HCT116 (cell line): Measurements from ENCODE around the gene PTPN23. TPM values are rescaled to one million over a fixed set of nuclear protein-coding genes. Genes with fewer than 3 reads are reported as not detected.

Experiments used
- ATAC-seq: fragments of 200-7000 bp; cut with Tn5 transposase; 2 replicates; pipeline ENCODE4 v1.9.1; 2020; ENCODE audit warnings: mild to moderate bottlenecking, moderate library complexity
- BruUV-seq: library from RNA; stranded (reverse); fragments of 400-500 nt; replicated peaks from 2 replicates; lab custom pipeline; 2021; lab: Mats Ljungman, UMichigan
- CTCF ChIA-PET: fragments of 300-600 bp; sonication (Branson Sonifier 250); formaldehyde crosslinking; loops from one replicate; lab custom pipeline; 2021; ENCODE audit warnings: antibody characterized with exemption; lab: Charles Lee
- POLR2A ChIA-PET: fragments of 300-600, 350-600 bp; sonication (Branson Sonifier 250); formaldehyde crosslinking; loops from one replicate; lab custom pipeline; 2021; ENCODE audit warnings: antibody characterized with exemption; lab: Charles Lee
- RAD21 ChIA-PET, 2 experiments: fragments of 300-600 bp; sonication (Branson Sonifier 250); formaldehyde crosslinking; loops; one replicate each; lab custom pipeline; 2023; ENCODE audit warnings: low total read pairs in 2 of 2; ENCODE audit not compliant: uncharacterized antibody in 2 of 2, unreplicated experiment in 2 of 2, low non-redundant PET in 1 of 2; lab: Charles Lee
- DNase-seq: peaks from one replicate; pipeline ENCODE4 v3.0.0-alpha.2; 2010; ENCODE audit warnings: low read depth, low spot score
- H2AFZ ChIP-seq: fragments of 200-600 bp; shearing (Covaris generic), sonication (generic); 2 replicates; pipeline ENCODE4 v1.6.1; 2017; ENCODE audit warnings: low read depth, mixed run types, mixed read lengths, antibody characterized with exemption, low read length; ENCODE audit not compliant: poor library complexity, severe bottlenecking
- H3K27ac ChIP-seq: 2 replicates; pipeline ENCODE4 v1.5.1; 2012; ENCODE audit warnings: low read depth, low read length
- H3K27me3 ChIP-seq: fragments of 200-600 bp; sonication (generic); 2 replicates; pipeline ENCODE4 v1.6.1; 2016; ENCODE audit warnings: mixed run types, low read length, mixed read lengths; ENCODE audit not compliant: insufficient read depth
- H3K36me3 ChIP-seq, 2 experiments: fragments of 200-500 bp in 1 of 2; fragments of 200-600 bp in 1 of 2; sonication (Bioruptor generic) in 1 of 2; sonication (generic) in 1 of 2; 2 replicates each; pipeline versions ENCODE4 v1.5.1 to v1.6.1; 2014 to 2016; ENCODE audit warnings: low read length in 2 of 2, inconsistent platforms in 1 of 2, mixed read lengths in 1 of 2, mixed run types in 1 of 2; ENCODE audit not compliant: insufficient read depth in 2 of 2, control insufficient read depth in 1 of 2
- H3K4me1 ChIP-seq, 2 experiments: fragments of 200-600 bp in 1 of 2; sonication (generic) in 1 of 2; 2 replicates each; pipeline versions ENCODE4 v1.5.1 to v1.6.1; 2012 to 2017; ENCODE audit warnings: low read length in 2 of 2, inconsistent platforms in 1 of 2, mild to moderate bottlenecking in 1 of 2, mixed read lengths in 1 of 2, mixed run types in 1 of 2, moderate library complexity in 1 of 2; ENCODE audit not compliant: insufficient read depth in 2 of 2, control insufficient read depth in 1 of 2
- H3K4me2 ChIP-seq: fragments of 200-600 bp; sonication (generic); 2 replicates; pipeline ENCODE4 v1.6.1; 2017; ENCODE audit warnings: mixed run types, low read length, mixed read lengths
- H3K4me3 ChIP-seq, 2 experiments: fragments of 200-600 bp in 1 of 2; sonication (generic) in 1 of 2; replicated peaks in 1 of 2; 2 replicates each; pipeline ENCODE4 v1.5.1; 2011 to 2016; ENCODE audit warnings: low read length in 2 of 2, control low read depth in 1 of 2, low read depth in 1 of 2, mild to moderate bottlenecking in 1 of 2, mixed read lengths in 1 of 2, mixed run types in 1 of 2
- H3K79me2 ChIP-seq: fragments of 200-600 bp; sonication (generic); 2 replicates; pipeline ENCODE4 v1.6.1; 2017; ENCODE audit warnings: mild to moderate bottlenecking, mixed run types, low read length, moderate library complexity, mixed read lengths; ENCODE audit not compliant: insufficient read depth
- H3K9ac ChIP-seq: fragments of 200-600 bp; sonication (generic); 2 replicates; pipeline ENCODE4 v1.6.1; 2016; ENCODE audit warnings: low read length, mixed read lengths
- H3K9me2 ChIP-seq: fragments of 200-600 bp; sonication (generic), shearing (Covaris generic); 2 replicates; pipeline ENCODE4 v1.6.1; 2017; ENCODE audit warnings: mixed run types, mild to moderate bottlenecking, moderate library complexity; ENCODE audit not compliant: insufficient read depth
- H3K9me3 ChIP-seq, 2 experiments: fragments of 200-500 bp in 1 of 2; fragments of 200-600 bp in 1 of 2; sonication (Bioruptor generic) in 1 of 2; sonication (generic) in 1 of 2; 2 replicates each; pipeline ENCODE4 v1.6.1; 2014 to 2017; ENCODE audit warnings: low read length in 2 of 2, mixed read lengths in 2 of 2, inconsistent platforms in 1 of 2, low read depth in 1 of 2, mild to moderate bottlenecking in 1 of 2, mixed run types in 1 of 2, moderate library complexity in 1 of 2; ENCODE audit not compliant: control insufficient read depth in 1 of 2, insufficient read depth in 1 of 2
- H4K20me1 ChIP-seq: fragments of 200-600 bp; sonication (generic), shearing (Covaris generic); 2 replicates; pipeline ENCODE4 v1.6.1; 2017; ENCODE audit warnings: mixed run types, mild to moderate bottlenecking, moderate library complexity; ENCODE audit not compliant: insufficient read depth
- ATF3 ChIP-seq: IDR thresholded peaks from 2 replicates; pipeline ENCODE4 v1.6.1; 2012
- CBX3 ChIP-seq: IDR thresholded peaks from 2 replicates; pipeline ENCODE4 v1.6.1; 2012; ENCODE audit warnings: low read depth
- CTCF ChIP-seq, 3 experiments: fragments of 200-600 bp in 1 of 3; sonication (generic) in 1 of 3; IDR thresholded peaks in 2 of 3; conservative IDR thresholded peaks in 1 of 3; 2 replicates each; pipeline ENCODE4 v1.5.1; 2012 to 2017; ENCODE audit warnings: low read depth in 2 of 3, low read length in 2 of 3, antibody characterized with exemption in 1 of 3, borderline replicate concordance in 1 of 3, control low read depth in 1 of 3, mild to moderate bottlenecking in 1 of 3, mixed read lengths in 1 of 3, mixed run types in 1 of 3, moderate library complexity in 1 of 3; ENCODE audit not compliant: insufficient read depth in 1 of 3
- EZH2phosphoT487 ChIP-seq: fragments of 200-600 bp; IDR thresholded peaks from 2 replicates; pipeline ENCODE4 v1.6.1; 2018; ENCODE audit warnings: antibody characterized with exemption, borderline replicate concordance
- FOSL1 ChIP-seq: IDR thresholded peaks from 2 replicates; pipeline ENCODE4 v1.6.1; 2012; ENCODE audit warnings: low read depth
- POLR2A ChIP-seq: IDR thresholded peaks from 2 replicates; pipeline ENCODE4 v1.7.0; 2011; ENCODE audit warnings: borderline replicate concordance; ENCODE audit not compliant: insufficient read depth, insufficient read length; ENCODE audit errors: extremely low read depth
- POLR2AphosphoS5 ChIP-seq: IDR thresholded peaks from 2 replicates; pipeline ENCODE4 v1.6.1; 2011; ENCODE audit warnings: mild to moderate bottlenecking, low read depth, low read length, moderate library complexity
- RAD21 ChIP-seq: IDR thresholded peaks from 2 replicates; pipeline ENCODE4 v1.6.1; 2012; ENCODE audit warnings: low read depth, mild to moderate bottlenecking
- SIN3A ChIP-seq: IDR thresholded peaks from 2 replicates; pipeline ENCODE4 v1.6.1; 2012; ENCODE audit warnings: low read depth
- SP1 ChIP-seq: IDR thresholded peaks from 2 replicates; pipeline ENCODE4 v1.6.1; 2012; ENCODE audit warnings: low read depth
- TCF7L2 ChIP-seq: IDR thresholded peaks from 2 replicates; pipeline ENCODE4 v1.7.0; 2011; ENCODE audit warnings: borderline replicate concordance, inconsistent platforms; ENCODE audit not compliant: insufficient read depth, insufficient read length; ENCODE audit errors: extremely low read depth
- ZBTB33 ChIP-seq: IDR thresholded peaks from 2 replicates; pipeline ENCODE4 v1.6.1; 2011; ENCODE audit warnings: mild to moderate bottlenecking, low read length, moderate library complexity; ENCODE audit not compliant: insufficient replicate concordance; ENCODE audit errors: extremely low read depth
- ZNF274 ChIP-seq: fragments of 200-500 bp; sonication (Bioruptor generic); IDR thresholded peaks from 2 replicates; pipeline ENCODE4 v1.6.1; 2014; ENCODE audit warnings: mild to moderate bottlenecking, low read depth, low read length, inconsistent platforms
- intact Hi-C: fragments of 100-400 bp; cut with micrococcal nuclease; formaldehyde crosslinking; loops from 2 replicates; pipeline ENCODE4 v1.10.0; 2022
- total RNA-seq: library from RNA; stranded (reverse); gene quantifications from one replicate; pipeline ENCODE4 v1.2.1, GENCODE V29; 2021; ENCODE audit not compliant: unreplicated experiment

The PTPN23 gene
- total RNA-seq, 1 experiment from 2014 or later = 56.5 TPM

GRCh38 chr3:47379411-47379899 lies 1.4 kb upstream of the PTPN23 start (continued):
- no peak for TF ChIP-seq CTCF (IDR thresholded peaks at IDR 0.05 in 2 of 3, conservative IDR thresholded peaks at IDR 0.05 in 1 of 3; ENCODE audit: borderline replicate concordance in 1 of 3, insufficient read depth in 1 of 3, low read depth in 2 of 3, low read length in 2 of 3)
- TF ChIP-seq SIN3A = no peak
- no peak for TF ChIP-seq EZH2phosphoT487
- no peak for TF ChIP-seq RAD21
- no peak for TF ChIP-seq FOSL1
- TF ChIP-seq POLR2AphosphoS5 = no peak
- TF ChIP-seq CBX3 = no peak

- POLR2A ChIA-PET = interaction anchor here (0.7 to 1.5 kb wide), 11 partner anchors 8 to 445 kb away, joined by 3 to 7 read pairs (median 4); no protein-coding TSS in a partner anchor
- Histone ChIP-seq H3K9me3 (no peaks in the 10 kb centered on the region), H3K4me2 (peak overlapping the region; percentile 88), H2AFZ (no peak overlapping the region), H3K4me3 (peak overlapping the region; percentile 87 to 97), H3K27me3 (no peaks in the 10 kb centered on the region), H3K36me3 (no peaks in the 10 kb centered on the region), H3K27ac (peak overlapping the region; percentile 83), H3K9ac (peak overlapping the region; percentile 94), H3K4me1 (peaks cover 9 to 25% of the 10 kb centered on the region in 2 experiments), H3K79me2 (peaks cover 55% of the 10 kb centered on the region), H3K9me2 (no peaks in the 10 kb centered on the region), H4K20me1 (no peaks in the 10 kb centered on the region)
- RAD21 ChIA-PET = no interaction called here
- CTCF ChIA-PET = interaction anchor here (0.6 to 1.1 kb wide), 2 partner anchors 41 to 142 kb away, joined by 3 to 4 read pairs; no protein-coding TSS in a partner anchor
- TF ChIP-seq ATF3 = no peak
- no peak for TF ChIP-seq SP1
- no peak for TF ChIP-seq EZH2phosphoT487
- TF ChIP-seq ZNF274 = no peak
- no peak for TF ChIP-seq CBX3
- no peak for TF ChIP-seq ZBTB33
- TF ChIP-seq TCF7L2 = no peak
- TF ChIP-seq POLR2AphosphoS5 = no peak
- TF ChIP-seq POLR2A = peak; percentile 22
- BruUV-seq = no TSS peak
- intact Hi-C loops = no loop called here
- no peak for DNase-seq
- ATAC-seq = peak; percentile 20
Observed at GRCh38 chr3:47380026-47380600, 708 bp upstream of the PTPN23 start.
